NT2/D1 (cell line): Measurements from ENCODE around the gene SDK1.

ENCODE experiments used
- SUZ12 ChIP-seq: IDR thresholded peaks from 2 replicates; pipeline ENCODE4 v1.6.1; 2011; ENCODE audit not compliant: insufficient read length, insufficient read depth; ENCODE audit errors: extremely low read depth
- YY1 ChIP-seq: IDR thresholded peaks from 2 replicates; pipeline ENCODE4 v1.6.1; 2011; ENCODE audit not compliant: insufficient read length, insufficient read depth

- TF ChIP-seq YY1 (no peak), SUZ12 (no peak)
Measured at GRCh38 chr7:4158441-4159153, 857.5 kb downstream of the SDK1 start.
